ENCODE results near the gene PDE10A. TPM values are rescaled to one million over a fixed set of nuclear protein-coding genes. Genes with fewer than 3 reads are reported as not detected.

The PDE10A gene
- total and polyA plus RNA-seq, 2 of the 8 experiments (the other 6 are each of a cell fraction or from before 2014, with no cell fraction given), result 1.1 to 2.4 TPM

DNA sequence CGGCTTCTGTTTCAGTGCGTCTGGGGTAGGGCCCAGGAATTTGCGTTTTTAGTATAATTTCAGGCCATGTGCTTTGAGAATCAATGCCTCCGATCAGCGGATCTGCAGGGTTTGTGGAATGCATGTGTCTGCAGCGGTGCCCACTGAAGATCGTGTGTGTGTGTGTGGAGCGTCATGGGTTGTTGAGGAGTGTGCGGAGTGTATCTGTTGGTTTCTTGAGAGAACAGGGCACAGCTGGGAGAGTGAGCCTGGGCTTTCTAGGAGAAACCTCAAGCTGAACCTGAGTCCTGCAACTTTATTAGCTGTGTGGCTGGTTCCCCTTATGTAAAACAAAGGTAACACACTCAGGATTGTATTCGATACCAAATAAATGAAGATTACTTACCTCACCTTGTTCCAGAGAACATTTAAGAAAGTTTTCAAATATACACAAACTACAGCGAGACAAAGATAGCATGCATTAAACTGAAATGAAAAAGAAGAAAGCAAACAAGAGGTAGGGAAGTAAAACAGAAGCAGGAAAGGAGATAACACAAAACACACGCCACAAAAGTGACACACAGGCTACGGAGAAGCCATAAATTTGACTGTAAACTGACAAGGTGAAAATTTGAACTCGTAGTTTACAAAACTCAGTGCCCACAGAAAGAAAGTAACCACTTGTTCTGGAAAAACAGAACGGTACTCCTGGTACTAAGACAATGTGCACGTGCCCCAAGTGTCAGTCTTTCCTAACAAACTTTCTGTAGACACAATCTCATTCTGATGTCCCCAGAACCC, 28.8 kb downstream of the PDE10A start:
- WGBS, 2 experiments (ENCODE audit: extremely low coverage in 1 of 2, insufficient coverage in 1 of 2, insufficient read length in 1 of 2, insufficient replicate concordance in 2 of 2, low coverage in 1 of 2, low lambda C conversion rate in 2 of 2, missing lambda C conversion rate in 1 of 2), result 90% methylated on average over 16 of the region's 16 CpGs; no CpG with 5 or more reads in 1 of the 2 experiments
- peak overlapping the region; percentile 70 for H4K91ac ChIP-seq (replicated peaks; ENCODE audit: insufficient read length, low read length)

More for the DNA sequence above, 28.8 kb downstream of the PDE10A start:
- H2AFZ ChIP-seq (ENCODE audit: low read length), result no peak overlapping the region
- no peak for DNase-seq (ENCODE audit: low read depth in 1 of 2, low spot score in 2 of 2)
- H3K4me3 ChIP-seq (ENCODE audit: extremely low read depth in 1 of 4, insufficient read depth in 2 of 4, low read depth in 3 of 4, low read length in 4 of 4), result no peak overlapping the region
- POLR2A ChIA-PET (ENCODE audit: partially characterized antibody), result no interaction called here
- H4K20me1 ChIP-seq (replicated peaks in 1 of 2; ENCODE audit: control insufficient read depth in 1 of 2, insufficient read depth in 2 of 2, low read length in 2 of 2), result no peaks in the 10 kb centered on the region
- no peak for TF ChIP-seq EZH2 (IDR thresholded peaks at IDR 0.05; ENCODE audit: low read depth, low read length, severe bottlenecking)
- TF ChIP-seq KDM1A (IDR thresholded peaks at IDR 0.05; ENCODE audit: borderline replicate concordance, low read length), result no peak
- TF ChIP-seq ASH2L (IDR thresholded peaks at IDR 0.05; ENCODE audit: low read length), result no peak
- H3K9ac ChIP-seq (replicated peaks in 1 of 4; ENCODE audit: extremely low read depth in 1 of 4, low read depth in 3 of 4, low read length in 3 of 4), result no peak overlapping the region
- peak overlapping the region; percentile 85 for H2BK12ac ChIP-seq (ENCODE audit: low read depth, low read length)
- H3K79me2 ChIP-seq (ENCODE audit: control insufficient read depth in 1 of 2, insufficient read depth in 2 of 2, low read length in 2 of 2), result no peaks in the 10 kb centered on the region
- no peaks in the 10 kb centered on the region for H3K27me3 ChIP-seq (replicated peaks in 1 of 4; ENCODE audit: control insufficient read depth in 3 of 4, extremely low read depth in 1 of 4, insufficient read depth in 3 of 4, low read length in 3 of 4)
- H4K5ac ChIP-seq (ENCODE audit: insufficient read length, low read depth, low read length), result no peak overlapping the region
- H3K23me2 ChIP-seq (ENCODE audit: low read depth, low read length), result no peaks in the 10 kb centered on the region
- no peak overlapping the region for H3K27ac ChIP-seq (ENCODE audit: low read depth, low read length)
- no peaks in the 10 kb centered on the region for H3K9me3 ChIP-seq (ENCODE audit: insufficient read depth in 2 of 2, low read depth in 1 of 2, low read length in 1 of 2)
- H3K14ac ChIP-seq (ENCODE audit: insufficient read length), result no peak overlapping the region
- CTCF ChIA-PET (ENCODE audit: partially characterized antibody), result interaction anchor here (0.9 kb wide), 1 partner anchor 9 kb away, joined by 3 read pairs; no protein-coding TSS in a partner anchor
- no peak overlapping the region for H4K8ac ChIP-seq (ENCODE audit: extremely low read depth, insufficient read depth, low read length)
- H3K56ac ChIP-seq (replicated peaks; ENCODE audit: insufficient read length, low read depth, low read length), result no peak overlapping the region
- peaks cover 7 to 18% (median 13%) of the 10 kb centered on the region in 4 experiments for H3K4me1 ChIP-seq (replicated peaks in 1 of 4; ENCODE audit: control insufficient read depth in 3 of 4, insufficient read depth in 4 of 4, low read length in 3 of 4)
- H3K18ac ChIP-seq (ENCODE audit: extremely low read depth, low read length), result peak overlapping the region; percentile 82
- H3K79me1 ChIP-seq (ENCODE audit: low read depth, low read length), result no peaks in the 10 kb centered on the region
- no peak overlapping the region for H2BK120ac ChIP-seq (replicated peaks; ENCODE audit: low read depth, low read length)
- no peak overlapping the region for H3K4me2 ChIP-seq (ENCODE audit: insufficient read depth in 1 of 2, low read depth in 2 of 2, low read length in 2 of 2)
- no peak for FAIRE-seq
- H2AK5ac ChIP-seq (ENCODE audit: low read depth, low read length), result no peak overlapping the region
- no peak overlapping the region for H2BK5ac ChIP-seq (ENCODE audit: low read depth, low read length)
- H3K4ac ChIP-seq (replicated peaks; ENCODE audit: insufficient read length, low read depth, low read length), result no peak overlapping the region
- H2BK15ac ChIP-seq (ENCODE audit: low read length), result 0 out of 2 replicates have a peak overlapping the region, but pooled peaks have one; percentile 73
- no peak overlapping the region for H3K23ac ChIP-seq (ENCODE audit: insufficient read length)
- H2BK20ac ChIP-seq (ENCODE audit: low read length), result no peak overlapping the region
- H3K36me3 ChIP-seq (ENCODE audit: control insufficient read depth in 2 of 4, insufficient read depth in 4 of 4, low read length in 3 of 4), result no peaks in the 10 kb centered on the region
